DMS153 treated with DMSO at 0.1 percent for 48 hours (cell line): ENCODE data around the gene RIPPLY3.

Source experiments
- DNase-seq: peaks from one replicate; lab custom pipeline; 2025; ENCODE audit not compliant: unreplicated experiment; lab: John Stamatoyannopoulos, UW

Gene RIPPLY3

GRCh38 chr21:37006486-37007291 lies at the start of gene RIPPLY3:
TSS of gene RIPPLY3 (plus strand) at chr21:37006702. CDS start at chr21:37006773, 71 bp downstream.
- DNase-seq, result peak; percentile 14

GRCh38 chr21:36959020-36959835 lies 47.3 kb upstream of the RIPPLY3 start:
- DNase-seq, result no peak

- no peak for DNase-seq
Observed at GRCh38 chr21:36960676-36961284, 45.7 kb upstream of the RIPPLY3 start.

- no peak for DNase-seq
Observed at GRCh38 chr21:36962098-36962780, 44.3 kb upstream of the RIPPLY3 start.

GRCh38 chr21:36964398-36964797 lies 42.1 kb upstream of the RIPPLY3 start:
- DNase-seq, result no peak

GRCh38 chr21:36964827-36965719 lies 41.4 kb upstream of the RIPPLY3 start:
- no peak for DNase-seq

GRCh38 chr21:36965720-36966065 lies 40.8 kb upstream of the RIPPLY3 start:
- DNase-seq, result no peak

GRCh38 chr21:36966066-36966820 lies 40.3 kb upstream of the RIPPLY3 start, which contains the start of gene HLCS:
TSS of gene HLCS (minus strand) at chr21:36966669. CDS start at chr21:36966638, 31 bp downstream.
- peak; percentile 41 for DNase-seq

- DNase-seq, result no peak
Observed at GRCh38 chr21:36966821-36967768, 39.4 kb upstream of the RIPPLY3 start.

- DNase-seq, result no peak
Observed at GRCh38 chr21:36968414-36968813, 38.1 kb upstream of the RIPPLY3 start.

GRCh38 chr21:36968976-36969375 lies 37.5 kb upstream of the RIPPLY3 start:
- DNase-seq, result no peak

GRCh38 chr21:36973986-36974850 lies 32.3 kb upstream of the RIPPLY3 start:
- no peak for DNase-seq

- no peak for DNase-seq
Observed at GRCh38 chr21:36974851-36975192, 31.7 kb upstream of the RIPPLY3 start.

- DNase-seq, result no peak
Observed at GRCh38 chr21:36976228-36976861, 30.2 kb upstream of the RIPPLY3 start.

GRCh38 chr21:36976882-36977651 lies 29.4 kb upstream of the RIPPLY3 start:
- peak; percentile 48 for DNase-seq
